GM23338 (cell line): ENCODE data around the gene SCN2A. TPM values are rescaled to one million over a fixed set of nuclear protein-coding genes. Genes with fewer than 3 reads are reported as not detected.

Source experiments
- ATAC-seq: fragments of 200-7000 bp; cut with Tn5 transposase; 3 replicates; pipeline ENCODE4 v1.9.1; 2020
- DNase-seq: peaks from one replicate; pipeline ENCODE4 v3.0.0-alpha.2; 2015; ENCODE audit warnings: low spot score
- H2AFZ ChIP-seq: fragments of 200-600 bp; sonication (generic); 2 replicates; pipeline ENCODE4 v1.8.0; 2016; ENCODE audit warnings: antibody characterized with exemption, mild to moderate bottlenecking, moderate library complexity
- H3F3A ChIP-seq: fragments of 200-600 bp; sonication (generic); replicated peaks from 2 replicates; pipeline ENCODE4 v1.8.0; 2017; ENCODE audit warnings: antibody characterized with exemption, mixed run types, low read depth
- H3K27ac ChIP-seq: fragments of 200-600 bp; sonication (generic); 2 replicates; pipeline ENCODE4 v1.6.1; 2016; ENCODE audit warnings: low read depth
- H3K27me3 ChIP-seq: fragments of 200-600 bp; sonication (generic); 2 replicates; pipeline ENCODE4 v1.8.0; 2016; ENCODE audit warnings: mild to moderate bottlenecking, mixed run types, moderate library complexity; ENCODE audit not compliant: insufficient read depth
- H3K36me3 ChIP-seq: fragments of 200-600 bp; sonication (generic); 2 replicates; pipeline ENCODE4 v1.8.0; 2016; ENCODE audit warnings: mild to moderate bottlenecking; ENCODE audit not compliant: insufficient read depth
- H3K4me1 ChIP-seq: fragments of 200-600 bp; sonication (generic); 2 replicates; pipeline ENCODE4 v1.8.0; 2016; ENCODE audit warnings: mild to moderate bottlenecking, moderate library complexity; ENCODE audit not compliant: insufficient read depth
- H3K4me2 ChIP-seq: fragments of 200-600 bp; sonication (generic); 2 replicates; pipeline ENCODE4 v1.7.1; 2017; ENCODE audit warnings: mixed run types
- H3K4me3 ChIP-seq: fragments of 200-600 bp; sonication (generic); 2 replicates; pipeline ENCODE4 v1.6.1; 2016; ENCODE audit warnings: mixed run types
- H3K79me2 ChIP-seq: fragments of 200-600 bp; sonication (generic); replicated peaks from 2 replicates; pipeline ENCODE4 v1.8.0; 2017; ENCODE audit warnings: mild to moderate bottlenecking; ENCODE audit not compliant: insufficient read depth
- H3K9me2 ChIP-seq: fragments of 200-600 bp; sonication (generic); 2 replicates; pipeline ENCODE4 v1.8.0; 2017; ENCODE audit not compliant: insufficient read depth
- H4K20me1 ChIP-seq: fragments of 200-600 bp; sonication (generic); replicated peaks from 2 replicates; pipeline ENCODE4 v1.8.0; 2017; ENCODE audit warnings: mild to moderate bottlenecking; ENCODE audit not compliant: insufficient read depth
- H3K27ac Mint-ChIP-seq: 2 replicates; pipeline ENCODE4 v1.8.0; 2020; ENCODE audit warnings: inconsistent platforms, mild to moderate bottlenecking, moderate library complexity, mixed read lengths
- H3K27me3 Mint-ChIP-seq: 3 replicates; pipeline ENCODE4 v1.8.0; 2022; ENCODE audit warnings: low read depth, mild to moderate bottlenecking, moderate library complexity, mixed read lengths, inconsistent platforms; ENCODE audit not compliant: insufficient read depth, poor library complexity
- H3K36me3 Mint-ChIP-seq: 3 replicates; pipeline ENCODE4 v1.8.0; 2021; ENCODE audit warnings: low read depth, mild to moderate bottlenecking, inconsistent platforms, moderate library complexity, mixed read lengths
- H3K4me1 Mint-ChIP-seq: 3 replicates; pipeline ENCODE4 v1.8.0; 2020; ENCODE audit warnings: mild to moderate bottlenecking, inconsistent platforms, mixed read lengths
- H3K4me3 Mint-ChIP-seq: 3 replicates; pipeline ENCODE4 v1.8.0; 2021; ENCODE audit warnings: moderate library complexity, mild to moderate bottlenecking, inconsistent platforms, mixed read lengths
- H3K9me3 Mint-ChIP-seq: 3 replicates; pipeline ENCODE4 v1.8.0; 2020; ENCODE audit warnings: moderate library complexity, mild to moderate bottlenecking, inconsistent platforms, mixed read lengths
- CREB1 ChIP-seq: fragments of 250-450 bp; sonication (Bioruptor Pico); IDR thresholded peaks from 2 replicates; pipeline ENCODE4 v1.5.0; 2020; ENCODE audit warnings: low read depth, mild to moderate bottlenecking, moderate library complexity
- CTCF ChIP-seq, 2 experiments: fragments of 200-600 bp in 1 of 2; sonication (generic) in 1 of 2; conservative IDR thresholded peaks; 2 replicates each; pipeline versions ENCODE4 v1.5.1 to v1.6.1; 2016 to 2017; ENCODE audit warnings: antibody characterized with exemption in 2 of 2, low read depth in 2 of 2, mild to moderate bottlenecking in 2 of 2, moderate library complexity in 1 of 2
- EZH2 ChIP-seq: fragments of 200-600 bp; sonication (generic); IDR thresholded peaks from one replicate; pipeline ENCODE4 v1.8.0; 2017; ENCODE audit warnings: antibody characterized with exemption, mild to moderate bottlenecking, low read depth; ENCODE audit not compliant: unreplicated experiment
- EZH2phosphoT487 ChIP-seq: fragments of 200-600 bp; sonication (generic); IDR thresholded peaks from one replicate; pipeline ENCODE4 v1.8.1; 2018; ENCODE audit warnings: antibody characterized with exemption; ENCODE audit not compliant: unreplicated experiment
- JUNB ChIP-seq: IDR thresholded peaks from one replicate; pipeline ENCODE4 v1.6.1; 2016; ENCODE audit warnings: antibody characterized with exemption; ENCODE audit not compliant: unreplicated experiment
- REST ChIP-seq: IDR thresholded peaks from one replicate; pipeline ENCODE4 v1.6.1; 2018; ENCODE audit warnings: antibody characterized with exemption; ENCODE audit not compliant: unreplicated experiment
- ZNF114 ChIP-seq: fragments of 250-450 bp; sonication (Bioruptor Pico); IDR thresholded peaks from 2 replicates; pipeline ENCODE4 v1.5.0; 2020; ENCODE audit warnings: mild to moderate bottlenecking, moderate library complexity
- polyA plus RNA-seq: library from polyadenylated mRNA; unstranded; fragments of >200 nt; fragmentation: Nextera tagmentation; extraction: Ambion mirVana; gene quantifications from 2 replicates; pipeline ENCODE4 v1.2.1, GENCODE V29; 2016
- total RNA-seq: library from RNA; depleted of rRNA; stranded (reverse); fragments of >200 nt; shearing (Covaris generic); gene quantifications from 2 replicates; pipeline ENCODE4 v1.2.3, GENCODE V29; 2014
- TF ChIP-seq, protein P1 (sequence below): IDR thresholded peaks from 2 replicates; pipeline ENCODE4 v1.6.1; 2016; ENCODE audit warnings: antibody characterized with exemption

Gene SCN2A
- total and polyA plus RNA-seq, 2 experiments from 2014 or later, result 0.45 to 0.52 TPM

DNA sequence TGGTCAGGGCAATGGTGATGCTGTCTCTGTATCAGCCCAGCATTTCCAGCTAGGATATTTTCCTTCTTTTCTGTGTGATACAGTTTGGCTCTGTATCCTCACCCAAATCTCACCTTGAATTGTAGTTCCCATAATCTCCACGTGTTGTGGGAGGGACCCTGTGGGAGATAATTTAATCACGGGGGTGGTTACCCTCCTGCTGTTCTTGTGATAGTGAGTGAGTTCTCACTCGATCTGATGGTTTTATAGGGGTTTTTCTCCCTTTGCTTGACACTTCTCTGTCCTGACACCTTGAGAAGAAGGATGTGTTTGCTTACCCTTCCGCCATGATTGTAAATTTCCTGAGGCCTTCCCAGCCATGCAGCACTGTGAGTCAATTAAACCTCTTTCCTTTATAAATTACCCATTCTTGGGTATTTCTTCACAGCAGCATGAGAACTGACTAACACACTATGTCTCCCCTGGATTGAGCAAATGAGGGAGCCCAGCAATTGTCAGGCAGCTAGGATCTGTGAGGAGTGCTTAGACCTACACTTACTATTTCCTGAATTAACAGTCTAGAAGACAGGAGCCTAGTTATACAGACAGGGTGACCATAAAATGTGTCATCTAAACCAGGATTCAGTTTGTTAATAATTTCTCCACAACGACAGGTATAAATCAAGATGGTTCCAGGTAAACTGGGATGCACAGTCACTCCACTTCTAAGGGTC is 6.0 kb downstream of the SCN2A start:
- Mint-ChIP-seq H3K9me3 (no peaks in the 10 kb centered on the region), H3K27ac (no peak overlapping the region), H3K27me3 (no peaks in the 10 kb centered on the region), H3K4me3 (no peak overlapping the region), H3K4me1 (no peaks in the 10 kb centered on the region), H3K36me3 (no peaks in the 10 kb centered on the region)
- Histone ChIP-seq H3K4me3 (no peak overlapping the region), H4K20me1 (no peaks in the 10 kb centered on the region), H2AFZ (no peak overlapping the region), H3K27me3 (no peaks in the 10 kb centered on the region), H3K4me1 (no peaks in the 10 kb centered on the region), H3K9me2 (no peaks in the 10 kb centered on the region), H3F3A (no peaks in the 10 kb centered on the region), H3K79me2 (no peaks in the 10 kb centered on the region), H3K4me2 (no peak overlapping the region), H3K36me3 (no peaks in the 10 kb centered on the region), H3K27ac (no peak overlapping the region)
- ATAC-seq, result no peak
- no peak for DNase-seq
- no peak for TF ChIP-seq ZNF114 (CRISPR knock-in tag)
- no peak for TF ChIP-seq CREB1 (CRISPR knock-in tag)
- TF ChIP-seq REST, result no peak
- no peak for TF ChIP-seq EZH2phosphoT487

GRCh38 chr2:165248238-165248637 is 9.0 kb downstream of the SCN2A start:
- Histone ChIP-seq H3K27me3 (no peaks in the 10 kb centered on the region), H3K36me3 (no peaks in the 10 kb centered on the region), H3K9me2 (no peaks in the 10 kb centered on the region), H3K27ac (no peak overlapping the region), H3K4me3 (no peak overlapping the region), H4K20me1 (no peaks in the 10 kb centered on the region), H3F3A (no peaks in the 10 kb centered on the region), H3K79me2 (no peaks in the 10 kb centered on the region), H3K4me2 (no peak overlapping the region), H3K4me1 (no peaks in the 10 kb centered on the region), H2AFZ (no peak overlapping the region; the same call in 1 of the 2 replicates)
- ATAC-seq (no peak), DNase-seq (no peak)
- TF ChIP-seq JUNB (no peak), CTCF (conservative IDR thresholded peaks at IDR 0.05; ENCODE audit: low read depth in 2 of 2) (no peak), EZH2 (no peak), ZNF114 (CRISPR knock-in tag) (no peak), CREB1 (CRISPR knock-in tag) (no peak)
- TF ChIP-seq, protein P1, sequence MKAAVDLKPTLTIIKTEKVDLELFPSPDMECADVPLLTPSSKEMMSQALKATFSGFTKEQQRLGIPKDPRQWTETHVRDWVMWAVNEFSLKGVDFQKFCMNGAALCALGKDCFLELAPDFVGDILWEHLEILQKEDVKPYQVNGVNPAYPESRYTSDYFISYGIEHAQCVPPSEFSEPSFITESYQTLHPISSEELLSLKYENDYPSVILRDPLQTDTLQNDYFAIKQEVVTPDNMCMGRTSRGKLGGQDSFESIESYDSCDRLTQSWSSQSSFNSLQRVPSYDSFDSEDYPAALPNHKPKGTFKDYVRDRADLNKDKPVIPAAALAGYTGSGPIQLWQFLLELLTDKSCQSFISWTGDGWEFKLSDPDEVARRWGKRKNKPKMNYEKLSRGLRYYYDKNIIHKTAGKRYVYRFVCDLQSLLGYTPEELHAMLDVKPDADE, result no peak
- no peak overlapping the region for H3K27ac Mint-ChIP-seq
- H3K36me3 Mint-ChIP-seq, result no peaks in the 10 kb centered on the region
- peaks cover 4% of the 10 kb centered on the region; the same call in 1 of the 3 replicates for H3K4me1 Mint-ChIP-seq
- H3K4me3 Mint-ChIP-seq, result no peak overlapping the region
- H3K9me3 Mint-ChIP-seq, result no peaks in the 10 kb centered on the region
- no peaks in the 10 kb centered on the region for H3K27me3 Mint-ChIP-seq
